ENCODE results near the gene ATP13A3.

The ATP13A3 gene

DNA sequence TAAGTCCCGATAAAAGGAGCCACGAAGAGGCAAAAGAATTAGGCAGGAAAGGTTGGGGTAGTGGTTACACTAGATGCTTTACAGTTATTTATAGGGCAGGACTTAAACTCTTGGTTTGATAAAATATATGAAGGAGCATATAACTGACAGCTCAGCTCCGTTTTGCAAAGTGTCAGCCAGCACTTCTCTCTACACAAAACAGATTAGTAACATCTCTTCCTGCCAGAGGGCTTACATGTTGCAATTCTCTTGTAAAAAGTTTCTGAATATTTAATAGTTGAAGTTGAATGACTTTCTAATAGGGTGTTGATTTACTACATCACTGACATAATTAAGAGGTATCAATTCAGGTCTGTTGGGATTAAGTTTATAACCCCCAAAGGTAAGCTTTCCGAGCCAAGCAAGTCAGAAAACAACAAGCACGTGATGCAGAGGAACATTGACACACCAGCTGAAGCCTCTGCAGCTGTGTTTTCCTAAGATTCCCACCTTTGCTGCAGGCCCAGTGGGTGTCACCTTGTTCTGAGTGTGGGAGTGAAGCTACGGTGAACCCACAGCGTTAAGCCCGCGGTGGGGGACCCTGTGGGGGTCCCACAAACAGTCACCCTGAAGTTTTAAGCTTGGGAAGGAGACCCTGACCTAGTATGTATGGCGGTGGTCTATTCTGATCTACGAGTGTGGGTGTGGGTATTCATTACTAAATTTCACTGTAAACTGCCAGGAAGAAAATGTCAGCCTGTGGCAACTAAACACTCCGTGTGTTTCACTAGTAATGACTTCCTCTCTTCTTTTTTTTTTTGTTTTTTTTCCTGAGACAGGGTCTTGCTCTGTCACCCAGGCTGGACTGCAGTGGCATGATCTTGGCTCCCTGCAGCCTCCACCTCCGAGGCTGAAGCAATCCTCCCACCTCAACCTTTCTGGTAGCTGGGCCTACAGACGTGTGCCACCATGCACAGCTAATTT lies 22.0 kb upstream of the ATP13A3 start:
- no peak for TF ChIP-seq EZH2phosphoT487 (IDR thresholded peaks at IDR 0.05; ENCODE audit: low read depth)
- TF ChIP-seq, protein P1, sequence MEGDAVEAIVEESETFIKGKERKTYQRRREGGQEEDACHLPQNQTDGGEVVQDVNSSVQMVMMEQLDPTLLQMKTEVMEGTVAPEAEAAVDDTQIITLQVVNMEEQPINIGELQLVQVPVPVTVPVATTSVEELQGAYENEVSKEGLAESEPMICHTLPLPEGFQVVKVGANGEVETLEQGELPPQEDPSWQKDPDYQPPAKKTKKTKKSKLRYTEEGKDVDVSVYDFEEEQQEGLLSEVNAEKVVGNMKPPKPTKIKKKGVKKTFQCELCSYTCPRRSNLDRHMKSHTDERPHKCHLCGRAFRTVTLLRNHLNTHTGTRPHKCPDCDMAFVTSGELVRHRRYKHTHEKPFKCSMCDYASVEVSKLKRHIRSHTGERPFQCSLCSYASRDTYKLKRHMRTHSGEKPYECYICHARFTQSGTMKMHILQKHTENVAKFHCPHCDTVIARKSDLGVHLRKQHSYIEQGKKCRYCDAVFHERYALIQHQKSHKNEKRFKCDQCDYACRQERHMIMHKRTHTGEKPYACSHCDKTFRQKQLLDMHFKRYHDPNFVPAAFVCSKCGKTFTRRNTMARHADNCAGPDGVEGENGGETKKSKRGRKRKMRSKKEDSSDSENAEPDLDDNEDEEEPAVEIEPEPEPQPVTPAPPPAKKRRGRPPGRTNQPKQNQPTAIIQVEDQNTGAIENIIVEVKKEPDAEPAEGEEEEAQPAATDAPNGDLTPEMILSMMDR (IDR thresholded peaks at IDR 0.05; ENCODE audit: low read depth, low read length) = no peak
- no peaks in the 10 kb centered on the region for H3K79me2 ChIP-seq (ENCODE audit: low read length)
- H3K9me3 ChIP-seq (ENCODE audit: insufficient read depth, low read length) = no peaks in the 10 kb centered on the region
- H3K27me3 ChIP-seq (ENCODE audit: low read depth, low read length) = no peaks in the 10 kb centered on the region
- no peak overlapping the region for H3K9ac ChIP-seq (ENCODE audit: low read length)
- H3K4me2 ChIP-seq (ENCODE audit: low read length) = no peak overlapping the region
- H2AFZ ChIP-seq (ENCODE audit: low read depth, low read length) = no peak overlapping the region
- no peaks in the 10 kb centered on the region for H3K36me3 ChIP-seq (replicated peaks; ENCODE audit: low read depth, low read length)
- H4K20me1 ChIP-seq (ENCODE audit: insufficient read depth, low read length) = no peaks in the 10 kb centered on the region
- H3K4me1 ChIP-seq (ENCODE audit: low read length) = peaks cover under 1% of the 10 kb centered on the region; the same call in 1 of the 2 replicates
- no peak overlapping the region for H3K27ac ChIP-seq (ENCODE audit: low read length)
- no peak overlapping the region for H3K4me3 ChIP-seq (ENCODE audit: low read length)

DNA sequence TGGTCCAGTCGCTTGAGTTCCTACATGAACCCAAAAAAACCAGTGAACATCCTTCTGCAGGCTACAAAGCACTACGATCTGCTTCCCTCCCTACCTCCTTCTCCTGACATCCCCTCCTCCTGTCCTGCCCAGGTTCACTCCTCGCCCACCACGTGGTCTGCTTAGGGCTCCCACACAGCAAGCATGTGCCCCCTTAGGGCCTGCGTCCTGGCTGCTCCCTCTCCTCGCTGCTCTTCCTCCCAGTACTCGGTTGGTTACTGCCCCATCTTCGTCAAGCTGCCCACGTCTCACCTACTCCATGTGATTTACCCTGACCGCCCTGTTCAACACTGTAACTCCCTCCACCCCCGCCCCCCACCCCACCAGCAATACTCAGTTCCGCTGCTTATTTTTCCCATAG lies 20.8 kb upstream of the ATP13A3 start:
- Histone ChIP-seq H3K79me2 (ENCODE audit: low read length) (no peaks in the 10 kb centered on the region), H3K4me3 (ENCODE audit: low read length) (no peak overlapping the region), H3K9me3 (ENCODE audit: insufficient read depth, low read length) (no peaks in the 10 kb centered on the region), H3K27me3 (ENCODE audit: low read depth, low read length) (no peaks in the 10 kb centered on the region), H3K36me3 (replicated peaks; ENCODE audit: low read depth, low read length) (no peaks in the 10 kb centered on the region), H3K4me2 (ENCODE audit: low read length) (no peak overlapping the region), H3K9ac (ENCODE audit: low read length) (no peak overlapping the region), H2AFZ (ENCODE audit: low read depth, low read length) (no peak overlapping the region), H4K20me1 (ENCODE audit: insufficient read depth, low read length) (no peaks in the 10 kb centered on the region), H3K4me1 (ENCODE audit: low read length) (no peaks in the 10 kb centered on the region), H3K27ac (ENCODE audit: low read length) (no peak overlapping the region)
- TF ChIP-seq, protein P1 (IDR thresholded peaks at IDR 0.05; ENCODE audit: low read depth, low read length) = no peak
- no peak for TF ChIP-seq EZH2phosphoT487 (IDR thresholded peaks at IDR 0.05; ENCODE audit: low read depth)

DNA sequence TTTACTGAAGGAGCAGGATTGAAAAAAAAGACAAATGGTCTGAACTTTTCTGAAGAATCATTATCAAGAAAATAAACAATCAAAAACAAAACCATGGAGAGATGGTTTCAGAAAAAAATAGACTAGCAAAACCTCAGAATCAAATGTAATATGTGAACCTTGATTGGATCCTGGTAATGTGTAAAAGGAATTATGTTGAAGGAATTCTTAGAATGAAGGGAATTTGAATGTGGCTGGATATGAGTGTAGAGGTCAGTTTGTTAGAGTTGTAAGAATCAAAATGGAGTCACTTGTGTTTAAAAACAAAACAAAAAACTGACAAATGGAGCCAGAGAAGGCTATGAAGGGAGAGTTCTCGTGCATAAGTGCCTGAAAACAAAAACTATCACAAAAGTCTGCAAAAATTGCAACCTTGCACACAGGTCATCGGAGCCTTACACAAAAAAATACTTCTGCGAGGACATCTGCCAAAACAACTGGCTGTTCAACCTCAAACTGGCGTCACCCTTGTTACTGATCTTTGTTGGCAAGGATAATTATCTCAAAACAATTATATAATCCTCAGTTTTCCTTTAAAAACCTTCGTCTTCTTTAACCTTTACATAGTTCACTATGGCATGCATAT lies 19.1 kb upstream of the ATP13A3 start:
- Histone ChIP-seq H3K27ac (ENCODE audit: low read length) (no peak overlapping the region), H3K36me3 (replicated peaks; ENCODE audit: low read depth, low read length) (no peaks in the 10 kb centered on the region), H3K4me1 (ENCODE audit: low read length) (no peaks in the 10 kb centered on the region), H4K20me1 (ENCODE audit: insufficient read depth, low read length) (no peaks in the 10 kb centered on the region), H3K4me2 (ENCODE audit: low read length) (no peak overlapping the region), H3K9ac (ENCODE audit: low read length) (no peak overlapping the region), H3K79me2 (ENCODE audit: low read length) (no peaks in the 10 kb centered on the region), H3K27me3 (ENCODE audit: low read depth, low read length) (no peaks in the 10 kb centered on the region), H3K9me3 (ENCODE audit: insufficient read depth, low read length) (no peaks in the 10 kb centered on the region), H2AFZ (ENCODE audit: low read depth, low read length) (no peak overlapping the region), H3K4me3 (ENCODE audit: low read length) (no peak overlapping the region)
- TF ChIP-seq, protein P1 (IDR thresholded peaks at IDR 0.05; ENCODE audit: low read depth, low read length) = no peak
- TF ChIP-seq EZH2phosphoT487 (IDR thresholded peaks at IDR 0.05; ENCODE audit: low read depth) = no peak

DNA sequence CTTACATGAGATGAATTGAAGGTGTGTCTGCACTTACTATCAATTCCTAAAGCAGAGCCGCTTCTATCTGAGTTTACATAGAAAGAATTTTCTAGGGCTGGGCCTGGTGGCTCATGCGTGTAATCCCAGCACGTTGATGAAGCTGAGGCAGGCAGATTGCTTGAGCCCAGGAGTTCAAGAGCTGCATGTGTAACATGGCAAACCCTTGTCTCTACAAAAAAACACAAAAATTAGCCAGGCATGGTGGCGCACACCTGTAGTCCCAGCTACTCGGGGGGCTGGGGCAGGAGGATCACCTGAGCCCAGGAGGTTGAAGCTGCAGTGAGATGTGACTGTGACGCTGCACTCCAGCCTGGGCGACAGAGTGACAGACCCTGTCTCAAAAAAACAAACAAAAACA lies 18.1 kb upstream of the ATP13A3 start:
- Histone ChIP-seq H3K4me3 (ENCODE audit: low read length) (no peak overlapping the region), H3K9ac (ENCODE audit: low read length) (no peak overlapping the region), H3K9me3 (ENCODE audit: insufficient read depth, low read length) (no peaks in the 10 kb centered on the region), H3K4me2 (ENCODE audit: low read length) (no peak overlapping the region), H3K36me3 (replicated peaks; ENCODE audit: low read depth, low read length) (no peaks in the 10 kb centered on the region), H4K20me1 (ENCODE audit: insufficient read depth, low read length) (no peaks in the 10 kb centered on the region), H3K27ac (ENCODE audit: low read length) (no peak overlapping the region), H2AFZ (ENCODE audit: low read depth, low read length) (no peak overlapping the region), H3K27me3 (ENCODE audit: low read depth, low read length) (no peaks in the 10 kb centered on the region), H3K79me2 (ENCODE audit: low read length) (no peaks in the 10 kb centered on the region), H3K4me1 (ENCODE audit: low read length) (no peaks in the 10 kb centered on the region)
- no peak for TF ChIP-seq EZH2phosphoT487 (IDR thresholded peaks at IDR 0.05; ENCODE audit: low read depth)

Measured in OCI-LY3 (cell line).